CD4-positive, alpha-beta T cell treated with Interleukin-17A for 4 hours (primary cell): ENCODE data around the gene DDX49.

Experiments used
- DNase-seq: peaks from one replicate; pipeline ENCODE4 v3.0.0-alpha.2; 2020; ENCODE audit warnings: mixed read lengths

DDX49 gene

DNA sequence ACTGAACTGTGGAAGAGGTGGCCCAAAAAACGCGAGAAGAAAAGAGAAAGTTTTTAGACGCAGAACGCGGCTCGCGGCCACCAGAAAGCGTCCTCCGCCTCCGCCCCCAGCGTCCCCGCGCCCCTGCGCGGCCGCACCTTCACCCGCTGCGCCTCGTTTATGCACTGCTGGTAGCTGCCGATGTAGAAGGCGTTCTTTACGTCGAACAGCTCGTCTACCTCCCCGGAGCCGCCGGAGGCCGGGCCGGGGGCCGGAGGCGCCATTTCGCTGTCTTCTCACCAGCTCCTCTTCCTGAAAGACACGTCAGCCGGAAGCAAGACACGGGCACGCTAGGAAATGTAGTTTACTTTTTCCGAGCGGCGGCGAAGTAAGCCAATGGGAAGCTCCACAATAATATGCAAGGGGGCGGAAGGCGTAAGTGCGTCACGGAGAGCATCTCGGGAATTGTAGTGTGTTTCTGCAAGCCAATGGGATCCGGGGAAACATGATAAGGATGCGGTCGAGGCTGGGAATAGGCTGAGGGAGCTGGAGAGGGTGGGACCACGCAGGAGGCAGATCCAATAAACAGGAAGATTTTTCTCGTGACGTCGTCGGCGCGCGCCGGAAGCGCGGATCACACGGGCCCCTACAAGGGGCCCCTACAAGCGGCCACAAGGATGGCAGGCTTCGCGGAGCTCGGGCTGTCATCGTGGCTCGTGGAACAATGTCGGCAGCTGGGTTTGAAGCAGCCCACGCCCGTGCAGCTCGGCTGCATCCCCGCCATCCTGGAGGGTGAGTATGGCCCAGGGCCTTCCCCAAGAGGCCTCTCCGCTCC, at the start of gene DDX49, which contains the start of gene COPE:
Gene DDX49, plus strand, starts transcription at position 630 of the 814 bp plus-strand sequence. Its CDS starts 27 bp downstream, at position 657.
Gene COPE, minus strand, starts transcription at position 302 of the 814 bp plus-strand sequence. Its CDS starts 39 bp downstream, at position 263.
- peak; percentile 97 for DNase-seq

GRCh38 chr19:18869781-18870530, 49.6 kb upstream of the DDX49 start:
- no peak for DNase-seq

- DNase-seq = no peak
Observed at GRCh38 chr19:18870531-18871172, 48.9 kb upstream of the DDX49 start.

- DNase-seq = no peak
Observed at GRCh38 chr19:18871543-18871942, 48.0 kb upstream of the DDX49 start.

- no peak for DNase-seq
Observed at GRCh38 chr19:18875726-18876125, 43.8 kb upstream of the DDX49 start.

GRCh38 chr19:18876865-18877264, 42.6 kb upstream of the DDX49 start:
- no peak for DNase-seq

GRCh38 chr19:18878058-18878797, 41.3 kb upstream of the DDX49 start:
- no peak for DNase-seq

GRCh38 chr19:18878858-18879578, 40.5 kb upstream of the DDX49 start:
- DNase-seq = no peak

GRCh38 chr19:18879579-18880373, 39.7 kb upstream of the DDX49 start:
- no peak for DNase-seq

DNA sequence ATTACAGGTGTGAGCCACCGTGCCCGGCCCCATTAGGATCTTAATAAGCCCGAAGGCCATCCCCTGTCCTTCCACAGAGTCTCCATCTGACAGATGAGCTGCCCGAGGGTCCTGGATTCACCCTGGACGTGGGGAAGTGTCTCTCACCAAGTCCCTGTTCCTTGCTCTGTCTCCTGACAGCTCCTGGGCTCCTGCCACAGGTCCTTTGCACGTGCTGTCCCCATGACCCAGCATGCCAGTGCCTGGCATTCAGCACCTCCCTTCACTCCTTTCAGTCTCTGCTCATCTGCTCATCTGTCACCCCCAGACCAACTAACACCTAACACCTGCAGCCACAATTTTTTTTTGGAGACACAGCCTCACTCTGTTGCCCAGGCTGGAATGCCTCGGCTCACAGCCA, 38.0 kb upstream of the DDX49 start:
- no peak for DNase-seq

- DNase-seq = no peak
Observed at GRCh38 chr19:18883526-18884304, 35.8 kb upstream of the DDX49 start.

DNA sequence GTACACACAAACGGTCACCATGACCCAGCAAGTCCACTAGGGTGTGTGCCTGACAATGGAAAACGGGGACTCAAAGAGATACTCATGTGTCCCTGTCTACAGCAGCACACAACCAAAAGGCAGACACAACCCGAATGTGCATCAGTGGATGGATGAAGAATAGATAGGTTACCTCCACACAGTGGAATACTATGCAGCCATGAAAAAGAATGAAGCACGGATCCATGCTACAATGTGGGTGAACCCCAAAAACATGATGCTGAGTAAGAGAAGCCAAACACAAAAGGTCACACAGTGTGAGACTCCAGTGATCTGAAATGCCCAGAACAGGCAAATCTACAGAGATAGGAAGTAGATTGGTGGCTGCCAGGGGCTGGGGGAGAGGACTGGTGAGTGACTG, 32.5 kb upstream of the DDX49 start:
- DNase-seq = no peak

DNA sequence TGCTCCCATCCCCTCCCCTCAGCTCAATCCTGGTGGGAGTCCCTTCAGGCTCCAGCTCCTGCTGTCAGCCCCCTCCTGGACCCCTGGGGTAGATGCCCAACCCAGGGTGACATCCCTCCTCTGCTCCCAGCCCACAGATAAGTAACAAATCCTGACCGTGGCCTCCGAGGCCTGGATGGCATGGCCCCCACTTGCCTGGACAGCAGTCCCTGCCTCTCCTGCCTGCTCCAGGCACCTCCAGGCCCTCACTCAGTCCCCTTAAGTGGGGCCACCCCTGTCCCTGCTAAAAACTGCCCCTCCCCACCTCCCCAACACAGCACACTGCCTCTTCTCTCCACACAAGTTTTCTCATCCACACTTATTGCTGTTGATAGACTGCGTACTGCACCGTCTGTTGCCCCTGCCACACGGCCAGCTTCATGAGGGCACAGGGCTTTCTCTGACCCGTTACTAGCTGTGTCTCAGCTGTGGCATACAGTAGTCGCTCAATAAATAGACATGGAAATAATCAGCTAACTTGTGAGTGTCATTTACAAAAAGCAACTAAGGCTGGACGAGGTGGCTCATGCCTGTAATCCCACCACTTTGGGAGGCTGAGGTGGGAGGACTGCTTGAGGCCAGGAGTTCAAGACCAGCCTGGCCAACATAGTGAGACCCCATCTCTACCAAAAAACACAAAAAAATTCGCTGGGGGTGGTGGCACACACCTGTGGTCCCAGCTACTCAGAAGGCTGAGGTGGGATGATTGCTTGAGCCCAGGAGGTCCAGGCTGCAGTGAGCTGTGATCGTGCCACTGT, 29.4 kb upstream of the DDX49 start:
- no peak for DNase-seq

GRCh38 chr19:18893587-18894253, 25.8 kb upstream of the DDX49 start:
- no peak for DNase-seq

DNA sequence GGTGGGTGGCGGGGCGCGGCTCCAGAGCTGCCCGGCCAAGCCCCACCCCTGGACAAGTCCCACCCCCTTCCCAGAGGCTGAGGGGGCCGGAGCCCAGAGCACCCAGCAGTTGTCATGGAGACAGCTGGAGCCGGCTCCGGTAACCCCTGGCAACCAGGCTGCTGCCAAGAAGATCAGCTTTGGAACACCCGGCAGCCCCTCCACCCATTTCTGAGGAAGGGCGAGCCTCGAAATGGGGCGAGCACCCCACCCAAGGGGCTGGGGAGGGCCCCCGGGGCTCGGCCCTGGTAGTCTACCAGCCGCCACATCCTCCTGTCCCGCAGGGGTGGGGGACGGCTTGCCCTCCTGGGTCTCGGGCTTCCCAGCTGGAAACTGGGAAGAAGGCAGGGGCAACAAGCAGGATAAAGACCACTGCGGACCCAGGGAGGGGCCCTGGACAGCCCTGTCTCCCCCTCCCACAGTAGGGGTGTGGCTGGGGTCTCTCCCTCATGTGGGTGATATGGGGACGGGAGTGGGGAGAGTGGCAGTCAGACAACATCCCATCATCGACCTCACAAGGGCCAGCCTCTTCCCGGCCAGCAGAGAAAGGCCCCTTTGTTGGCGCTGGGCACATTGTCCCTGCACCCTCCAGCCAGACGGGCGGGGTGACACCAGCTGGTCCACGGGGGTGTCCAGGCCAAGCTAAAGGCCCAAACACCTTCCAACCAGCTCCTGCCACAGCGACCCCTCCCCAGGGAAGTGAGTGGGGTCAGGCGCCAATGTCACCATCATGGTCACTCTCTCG, 25.1 kb upstream of the DDX49 start:
- no peak for DNase-seq

DNA sequence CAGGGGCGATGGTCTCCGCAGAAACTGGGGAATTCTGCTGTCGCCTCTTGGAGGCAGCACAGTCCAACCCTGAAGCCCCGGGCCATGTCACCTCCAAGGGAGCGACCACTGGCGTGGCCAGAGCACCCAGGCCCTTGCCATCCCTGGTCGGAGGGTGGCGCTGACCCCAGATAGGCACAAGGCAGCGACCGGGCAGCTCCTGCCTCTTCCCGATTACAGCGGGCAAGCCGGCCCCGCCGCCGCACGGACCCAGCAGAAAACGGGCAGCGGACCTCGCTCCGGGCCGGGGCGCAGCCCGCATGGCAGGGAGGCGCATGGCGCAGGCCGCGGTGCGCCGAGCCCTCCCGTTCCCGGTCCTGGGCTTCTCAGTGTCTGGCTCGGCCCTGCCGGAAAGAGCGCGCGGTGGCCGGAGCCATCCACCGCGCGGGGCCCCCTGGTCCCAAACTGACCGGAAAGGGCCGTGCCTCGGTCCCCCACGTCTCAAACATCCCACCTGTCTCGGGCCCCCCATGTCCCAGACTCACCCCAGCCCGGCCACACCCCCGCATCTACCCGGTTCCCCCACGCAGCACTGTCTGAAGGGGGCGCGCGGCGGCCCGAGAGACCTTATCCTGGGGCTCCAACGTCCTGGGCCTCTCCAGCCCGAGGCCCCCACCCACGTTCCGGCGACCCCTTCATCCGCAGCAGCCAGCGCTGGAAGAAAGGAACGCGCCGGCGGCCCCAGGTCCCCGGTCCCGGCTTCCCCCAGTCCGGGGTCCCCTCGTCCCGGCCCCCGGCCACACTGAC, 24.3 kb upstream of the DDX49 start:
- no peak for DNase-seq

GRCh38 chr19:18895824-18896341, 23.6 kb upstream of the DDX49 start, which contains the start of gene CERS1:
CERS1 (minus strand) TSS chr19:18896158; CDS start chr19:18896072, 86 bp downstream.
- no peak for DNase-seq
